ENCODE data around the gene LYZ.

LYZ gene

DNA sequence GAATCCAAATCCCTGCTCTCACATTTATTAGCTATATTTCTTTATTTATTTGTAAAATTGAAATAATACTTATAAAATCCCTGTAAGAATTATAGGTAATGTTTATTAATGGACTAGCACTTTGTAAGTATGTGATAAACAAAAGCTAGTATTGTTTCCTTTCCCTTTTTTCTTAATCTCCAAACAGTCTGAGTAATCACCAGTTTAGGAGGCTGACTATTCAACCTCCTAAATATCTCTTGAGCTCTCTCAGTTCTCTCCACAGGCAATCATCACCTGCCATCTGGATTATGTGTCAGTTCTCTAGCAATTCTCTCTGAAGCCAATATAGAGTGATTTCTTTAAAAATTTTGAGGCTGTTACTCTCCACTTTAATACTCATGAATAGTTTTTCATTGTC is 9.2 kb upstream of the LYZ start:
- no peak for DNase-seq (ENCODE audit: low read depth)

DNA sequence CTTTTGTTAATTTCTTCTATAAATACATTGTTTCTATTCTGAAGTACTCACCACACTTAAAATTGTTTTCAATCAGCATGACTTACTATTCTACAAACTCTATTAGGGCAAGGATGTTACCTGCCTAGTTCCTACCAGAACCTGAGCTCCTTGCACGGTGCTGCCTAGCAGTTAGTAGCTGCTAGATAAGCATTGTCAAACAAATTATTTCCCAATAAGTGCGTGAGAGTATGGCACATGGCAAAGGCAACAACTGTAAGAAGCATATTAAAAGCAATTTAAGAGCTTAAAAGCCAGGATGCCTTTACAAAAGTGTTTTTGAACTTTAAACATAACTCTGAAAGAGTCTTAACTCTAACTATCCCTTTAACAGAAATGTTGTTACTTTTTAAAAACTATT is 8.2 kb upstream of the LYZ start:
- DNase-seq (ENCODE audit: low read depth), result no peak

DNA sequence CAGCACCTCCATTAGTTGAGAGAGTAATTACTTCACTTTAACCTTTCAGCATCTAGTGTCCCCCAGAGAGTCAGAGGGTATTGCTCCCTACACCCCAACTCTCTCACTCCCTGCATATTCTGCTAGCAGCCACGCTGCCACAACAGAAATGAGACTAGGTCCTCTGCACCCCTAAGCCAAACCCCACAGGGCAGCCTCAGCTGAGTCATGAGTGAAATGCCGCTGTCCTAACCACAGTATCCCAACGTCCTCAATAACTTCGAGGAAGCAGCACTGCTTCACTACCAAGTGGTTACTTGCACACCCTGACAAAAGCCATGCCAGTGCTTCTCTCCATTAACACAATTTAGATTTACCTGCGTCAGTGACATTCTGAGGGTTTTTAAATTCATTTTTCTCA is 6.9 kb upstream of the LYZ start:
- DNase-seq (ENCODE audit: low read depth), result no peak

DNA sequence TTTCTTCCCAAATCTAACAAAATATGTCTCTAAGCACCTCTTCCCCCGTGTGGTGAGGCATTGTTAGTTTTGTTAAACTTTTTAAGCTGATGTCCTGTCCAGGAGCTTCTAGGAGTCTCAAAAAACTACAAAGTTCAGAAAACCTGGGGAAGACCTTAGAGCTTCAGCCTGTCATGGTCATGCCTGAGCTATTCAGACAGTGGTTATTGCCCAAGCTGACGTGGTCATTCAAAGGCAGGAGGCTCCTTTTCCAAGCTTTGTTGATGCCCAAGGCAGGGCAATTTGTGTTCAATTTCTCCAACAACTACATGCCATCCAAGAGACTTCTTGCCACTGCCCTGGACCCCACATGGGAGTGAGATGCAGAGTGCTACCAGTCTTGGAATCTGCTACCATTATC is 5.8 kb upstream of the LYZ start:
- DNase-seq (ENCODE audit: low read depth), result no peak

DNA sequence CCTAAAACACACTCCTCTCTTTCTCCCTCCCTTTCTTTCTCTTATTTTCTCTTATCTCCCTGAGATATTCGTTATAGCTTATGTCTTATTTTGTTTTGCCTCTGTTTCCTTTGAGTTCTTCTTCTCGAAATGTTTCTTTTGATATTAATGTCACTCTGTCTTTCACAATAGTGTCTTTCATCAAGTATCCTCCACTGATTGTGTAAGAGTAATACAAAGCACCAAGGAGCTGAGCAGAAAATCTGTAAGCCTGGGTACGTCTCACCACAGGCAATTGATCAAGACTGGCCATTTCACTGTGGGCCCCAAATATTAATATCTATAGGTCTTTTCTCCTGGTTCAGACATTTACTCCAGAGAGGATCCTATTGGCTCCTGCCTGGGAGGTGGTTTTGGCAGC is 4.8 kb upstream of the LYZ start:
- DNase-seq (ENCODE audit: low read depth), result no peak

DNA sequence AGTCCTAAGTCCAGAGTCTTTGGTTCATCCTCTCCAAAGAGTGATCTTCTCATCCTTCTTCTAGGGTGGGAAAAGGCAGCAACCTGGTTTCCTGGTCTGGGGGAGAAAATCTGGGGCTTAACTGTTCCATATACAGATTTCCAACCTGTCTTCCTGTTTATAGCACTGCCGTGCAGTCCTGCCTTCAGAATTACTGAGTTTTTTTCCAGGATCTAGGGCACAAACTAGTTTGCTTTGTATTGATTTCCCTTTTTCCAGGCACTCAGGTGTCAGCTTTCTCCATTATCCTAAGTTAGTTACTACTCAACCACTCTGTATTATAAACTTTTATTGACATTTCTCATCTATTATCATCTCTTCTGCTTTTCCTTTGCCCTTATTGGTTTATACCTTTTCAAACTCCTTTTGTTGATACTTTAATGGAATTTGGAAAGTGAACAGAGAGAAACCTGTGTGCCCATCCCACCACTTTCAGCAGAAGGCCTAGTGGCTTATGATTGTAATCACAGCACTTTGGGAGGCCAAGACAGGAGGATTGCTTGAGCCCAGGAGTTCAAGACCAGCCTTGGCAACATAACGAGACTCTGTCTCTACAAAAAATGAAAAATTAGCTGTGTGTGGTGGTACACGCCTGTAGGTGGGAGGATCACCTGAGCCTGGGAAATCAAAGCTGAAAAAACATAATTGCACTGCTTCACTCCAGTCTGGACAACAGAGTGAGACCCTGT is 4.1 kb upstream of the LYZ start:
- DNase-seq (ENCODE audit: low read depth), result no peak

DNA sequence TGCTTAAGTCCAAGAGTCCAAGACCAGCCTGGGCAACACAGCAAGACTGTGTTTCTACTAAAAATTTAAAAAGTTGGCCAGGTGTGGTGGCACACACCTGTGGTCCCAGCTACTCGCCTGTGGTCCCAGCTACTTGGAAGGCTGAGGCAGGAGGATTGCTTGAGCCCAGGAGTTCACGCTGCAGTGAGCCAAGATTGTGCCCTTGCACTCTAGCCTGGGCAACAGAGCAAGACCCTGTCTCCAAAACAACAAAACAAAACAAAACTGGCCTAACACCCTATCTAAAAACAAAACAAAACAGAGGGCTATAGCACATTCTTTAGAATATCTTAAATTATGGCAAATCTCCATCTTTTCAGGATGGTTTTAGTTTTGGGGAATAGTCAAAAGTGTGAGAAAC is 3.1 kb upstream of the LYZ start:
- no peak for DNase-seq (ENCODE audit: low read depth)

DNA sequence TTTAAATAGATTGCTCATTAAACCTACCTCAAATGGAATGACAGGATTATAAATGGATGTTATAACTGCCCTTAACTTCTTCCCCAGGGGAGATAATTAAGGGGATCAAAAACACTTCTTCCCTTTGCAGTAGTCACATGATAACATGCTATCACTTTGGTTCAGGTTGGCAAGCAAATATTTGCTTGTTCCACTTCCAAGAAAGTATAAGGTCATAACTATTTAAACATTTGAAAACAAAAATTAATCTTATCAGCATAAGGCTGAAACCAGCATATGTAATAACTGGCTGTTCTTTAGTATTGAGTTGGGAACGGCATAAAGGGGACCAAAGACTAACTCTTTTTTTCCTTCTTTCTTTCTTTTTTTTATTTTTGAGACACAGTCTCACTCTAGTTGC is 2.4 kb upstream of the LYZ start:
- no peak for DNase-seq (ENCODE audit: low read depth)

DNA sequence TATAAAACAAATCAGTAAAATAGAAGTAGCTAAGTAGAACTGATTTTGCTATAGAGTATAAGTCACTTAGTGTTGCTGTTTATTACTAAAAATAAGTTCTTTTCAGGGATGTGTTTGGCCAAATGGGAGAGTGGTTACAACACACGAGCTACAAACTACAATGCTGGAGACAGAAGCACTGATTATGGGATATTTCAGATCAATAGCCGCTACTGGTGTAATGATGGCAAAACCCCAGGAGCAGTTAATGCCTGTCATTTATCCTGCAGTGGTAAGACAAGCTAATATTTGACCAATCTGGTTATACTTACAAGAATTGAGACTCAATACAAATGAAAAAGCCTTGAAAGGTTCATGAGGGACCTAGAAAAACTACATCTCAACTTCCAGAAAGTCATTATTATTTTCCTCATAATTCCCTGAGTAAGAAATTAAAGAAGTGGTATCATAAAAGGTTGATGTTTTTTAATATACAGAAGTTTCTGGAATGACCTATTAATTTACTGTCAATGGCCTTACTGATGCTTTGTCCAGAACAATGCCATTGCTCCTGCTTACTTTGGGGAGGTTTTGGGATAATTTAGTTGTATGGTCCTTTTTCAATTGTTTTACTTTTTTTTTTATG is 1.9 kb downstream of the LYZ start:
- no peak for DNase-seq (ENCODE audit: low read depth)

DNA sequence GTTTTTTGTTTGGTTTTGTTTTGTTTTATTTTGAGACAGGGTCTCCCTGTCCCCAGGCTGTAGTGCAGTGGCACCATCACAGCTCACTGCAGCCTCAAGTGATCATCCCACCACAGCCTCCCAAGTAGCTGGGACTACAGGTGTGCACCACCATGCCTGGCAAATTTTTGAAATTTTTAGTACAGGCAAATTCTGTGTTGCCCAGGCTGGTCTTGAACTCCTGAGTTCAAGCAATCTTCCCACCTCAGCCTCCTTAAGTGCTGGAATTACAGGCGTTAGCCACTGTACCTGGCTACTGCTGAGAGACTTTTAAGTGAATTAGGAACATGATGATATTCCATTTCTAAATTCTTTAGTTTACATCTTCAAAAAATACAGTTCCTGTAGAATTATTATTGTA is 2.6 kb downstream of the LYZ start:
- no peak for DNase-seq (ENCODE audit: low read depth)

DNA sequence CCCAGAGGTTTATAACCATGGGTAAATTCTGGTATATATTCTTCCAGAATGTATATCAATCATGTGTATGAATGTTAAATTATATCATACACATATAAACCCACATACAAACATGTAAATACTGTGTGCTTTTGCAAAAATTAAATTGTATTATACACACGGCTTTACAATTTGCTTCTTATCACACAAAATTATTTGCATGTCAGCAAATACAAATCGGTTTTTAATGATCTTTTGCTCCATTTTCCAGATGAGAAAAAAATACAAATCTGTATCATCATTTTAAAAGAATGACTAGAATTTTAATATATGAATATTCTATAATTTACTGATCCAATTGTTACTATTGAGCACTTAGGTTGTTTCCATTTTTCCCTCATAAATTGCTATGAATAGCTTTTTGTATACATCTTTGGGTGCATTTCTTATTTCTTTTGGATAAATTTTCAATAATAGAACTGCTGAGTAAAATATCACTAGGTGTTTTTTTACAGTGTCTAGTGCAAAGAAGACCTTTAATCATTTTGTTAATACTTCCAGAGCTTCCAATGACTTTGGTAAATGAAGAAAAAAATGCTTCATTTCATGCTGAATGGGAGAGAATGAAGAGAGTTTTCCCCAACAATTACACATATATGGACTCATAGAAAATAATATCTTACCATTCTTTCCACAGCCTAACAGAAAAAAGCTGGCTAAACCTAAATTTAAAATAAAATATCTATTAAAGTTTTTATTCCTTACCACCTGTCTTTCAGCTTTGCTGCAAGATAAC is 3.5 kb downstream of the LYZ start:
- no peak for DNase-seq (ENCODE audit: low read depth)

DNA sequence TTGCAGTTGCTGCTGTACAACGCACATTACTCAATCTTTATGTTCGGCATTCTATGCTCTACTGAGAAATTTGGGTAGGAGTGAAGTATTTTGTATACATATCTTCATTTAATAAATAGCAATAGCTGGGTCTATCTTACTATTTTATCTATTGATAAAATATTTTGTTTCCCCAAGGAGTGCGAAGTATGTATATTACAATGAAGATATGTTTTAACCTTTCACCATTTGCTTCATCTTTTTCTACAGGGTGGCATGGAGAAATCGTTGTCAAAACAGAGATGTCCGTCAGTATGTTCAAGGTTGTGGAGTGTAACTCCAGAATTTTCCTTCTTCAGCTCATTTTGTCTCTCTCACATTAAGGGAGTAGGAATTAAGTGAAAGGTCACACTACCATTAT is 4.7 kb downstream of the LYZ start:
- no peak for DNase-seq (ENCODE audit: low read depth)

DNA sequence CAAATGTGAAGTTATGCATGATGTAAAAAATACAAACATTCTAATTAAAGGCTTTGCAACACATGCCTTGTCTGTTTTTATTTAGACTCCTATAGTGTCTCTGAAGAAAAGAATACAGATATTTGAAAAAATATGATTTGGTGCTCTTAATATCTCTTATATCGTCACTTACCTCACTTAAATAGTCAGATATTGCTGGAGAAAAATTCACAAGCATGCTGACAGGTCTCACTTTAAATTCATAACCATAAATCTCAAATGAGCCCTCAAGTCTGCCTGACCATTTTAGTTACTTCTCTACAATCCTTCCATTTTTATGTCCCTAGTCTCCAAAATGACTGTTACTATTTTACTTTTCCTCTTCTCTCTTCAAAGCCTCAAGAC is 6.0 kb downstream of the LYZ start:
- DNase-seq (ENCODE audit: low read depth), result no peak

DNA sequence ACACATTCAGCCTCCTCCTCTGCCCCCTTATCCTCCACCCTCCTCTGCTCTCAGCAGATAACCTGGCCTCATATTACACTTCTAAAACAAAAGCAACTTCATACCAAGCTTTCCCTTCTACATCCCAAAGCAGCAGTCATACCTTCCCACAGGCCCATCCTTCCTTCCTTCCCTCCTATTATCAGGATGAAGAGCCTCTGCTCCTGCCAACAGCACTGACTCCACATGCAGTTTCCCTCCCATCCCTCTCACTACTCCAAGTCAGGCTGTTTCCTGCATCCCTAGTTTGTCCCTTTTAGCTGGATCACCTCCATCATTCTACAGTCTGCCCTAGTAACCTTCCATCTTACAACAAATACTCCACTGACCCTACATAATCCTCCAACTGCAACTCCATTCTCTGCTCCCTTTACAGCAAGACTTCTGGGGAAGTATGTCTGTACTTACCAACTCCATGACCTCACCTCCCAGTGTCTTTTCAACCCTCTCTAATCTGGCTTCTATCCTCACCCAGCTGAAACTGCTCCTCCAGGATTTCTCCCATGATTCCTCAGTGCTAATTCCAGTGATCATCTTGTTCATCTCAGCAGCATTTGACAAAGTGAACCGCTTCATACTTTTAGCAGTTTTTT is 6.5 kb downstream of the LYZ start:
- no peak for DNase-seq (ENCODE audit: low read depth)

DNA sequence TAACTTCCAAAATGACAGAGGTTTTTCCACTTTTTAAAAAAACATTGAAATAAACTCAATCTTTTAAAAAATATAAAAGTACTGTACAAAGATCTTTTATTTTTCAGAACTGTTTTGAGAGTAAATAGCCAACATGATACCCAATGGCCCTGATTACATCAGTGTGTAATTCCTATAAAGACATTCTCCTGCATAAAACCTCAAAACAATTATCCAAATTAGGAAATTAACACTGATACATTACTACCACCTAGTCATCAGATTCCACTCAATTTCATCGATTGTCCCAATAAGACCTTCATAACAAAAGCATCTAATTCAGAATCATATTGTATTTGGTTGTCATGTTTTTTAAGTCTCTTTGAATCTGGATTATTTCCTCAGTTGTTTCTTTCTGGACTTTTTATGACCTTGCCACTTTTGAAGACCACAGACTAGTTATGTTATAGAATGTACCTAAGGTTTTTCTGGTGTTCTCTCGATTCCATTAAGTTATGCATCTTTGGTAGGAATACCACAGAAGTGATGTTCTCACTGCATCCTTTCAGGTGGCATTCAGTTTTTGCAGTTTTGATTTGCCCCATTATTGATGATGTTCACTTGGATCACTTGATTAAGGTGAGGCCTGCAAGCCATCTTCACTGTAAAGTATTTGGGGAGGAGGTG is 7.3 kb downstream of the LYZ start:
- DNase-seq (ENCODE audit: low read depth), result no peak

DNA sequence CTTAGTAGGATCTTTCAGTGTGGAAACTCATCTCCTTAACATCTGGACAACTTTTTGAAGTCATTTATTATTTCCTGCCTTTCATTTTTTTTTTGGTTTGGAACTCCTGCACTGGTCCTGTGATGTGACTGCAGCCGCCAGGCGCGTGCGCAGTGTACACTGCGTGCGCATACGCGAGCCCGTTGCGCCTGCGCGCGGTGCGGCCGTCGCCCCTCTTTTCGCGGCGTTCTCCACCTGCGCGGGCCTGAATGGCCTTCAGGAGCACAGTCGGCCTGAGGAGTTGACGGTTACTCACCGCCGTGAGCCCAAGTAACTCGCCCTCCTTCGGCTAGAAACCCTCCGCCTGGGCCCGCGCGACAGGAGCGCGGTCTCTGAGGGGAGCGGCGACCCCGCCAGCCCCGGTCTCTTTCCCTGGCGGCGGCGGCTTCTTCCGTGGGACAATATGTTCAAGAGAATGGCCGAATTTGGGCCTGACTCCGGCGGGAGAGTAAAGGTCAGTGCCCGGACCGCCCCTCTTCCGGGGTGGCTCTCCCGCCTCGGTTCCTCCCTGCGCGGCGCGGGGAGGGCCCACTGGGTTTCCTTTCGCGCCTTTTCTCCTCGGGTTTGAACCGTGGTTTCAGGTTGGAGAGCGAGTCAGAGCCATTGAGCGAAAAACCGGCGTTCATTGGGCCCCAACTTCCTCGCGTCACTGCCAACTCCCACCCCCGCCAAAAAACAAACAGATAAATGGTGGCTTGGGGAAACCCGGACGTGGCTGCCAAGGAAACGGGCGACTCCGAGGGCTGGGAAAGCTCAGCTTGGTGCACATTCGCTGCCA is 11.6 kb downstream of the LYZ start, which contains the start of gene YEATS4:
Gene YEATS4, plus strand, starts transcription at position 213 of the 817 bp plus-strand sequence. Its CDS starts 230 bp downstream, at position 443.
- peak; percentile 75 for DNase-seq (ENCODE audit: low read depth)

DNA sequence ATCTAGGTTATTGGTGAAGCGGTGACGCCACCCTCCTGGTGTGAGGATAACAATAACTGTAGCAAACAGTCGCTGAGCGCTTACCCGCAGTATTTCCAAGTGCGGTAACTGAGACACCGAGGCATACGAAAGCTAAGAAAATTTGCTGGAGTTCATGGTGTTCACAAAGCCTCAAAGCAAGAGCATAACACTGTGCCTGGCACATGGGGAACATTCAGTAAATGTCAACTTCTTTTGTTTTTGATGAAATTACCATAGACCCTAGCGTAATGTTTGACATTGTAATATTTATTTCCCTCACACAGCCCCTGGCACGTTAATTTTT is 12.1 kb downstream of the LYZ start:
- DNase-seq (ENCODE audit: low read depth), result no peak

DNA sequence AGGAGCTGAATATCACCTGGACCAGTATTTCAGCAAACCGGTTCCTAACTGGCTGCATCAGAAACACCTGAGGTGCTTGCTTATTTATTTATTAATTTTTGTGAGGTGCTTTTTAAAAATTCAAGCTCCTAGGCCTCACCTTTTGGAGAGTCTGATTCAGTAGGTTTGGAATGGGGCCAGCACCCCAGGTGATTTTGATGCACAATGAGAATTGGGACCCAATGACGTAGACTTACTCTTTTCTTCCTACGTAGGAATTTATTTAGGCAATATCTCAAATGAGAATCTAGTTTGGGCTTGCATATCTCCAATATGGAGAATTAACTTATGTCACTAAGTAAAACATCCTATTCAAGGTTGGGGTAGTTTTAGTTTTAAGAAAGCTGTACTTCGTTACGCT is 18.6 kb downstream of the LYZ start:
- no peak for DNase-seq (ENCODE audit: low read depth)

DNA sequence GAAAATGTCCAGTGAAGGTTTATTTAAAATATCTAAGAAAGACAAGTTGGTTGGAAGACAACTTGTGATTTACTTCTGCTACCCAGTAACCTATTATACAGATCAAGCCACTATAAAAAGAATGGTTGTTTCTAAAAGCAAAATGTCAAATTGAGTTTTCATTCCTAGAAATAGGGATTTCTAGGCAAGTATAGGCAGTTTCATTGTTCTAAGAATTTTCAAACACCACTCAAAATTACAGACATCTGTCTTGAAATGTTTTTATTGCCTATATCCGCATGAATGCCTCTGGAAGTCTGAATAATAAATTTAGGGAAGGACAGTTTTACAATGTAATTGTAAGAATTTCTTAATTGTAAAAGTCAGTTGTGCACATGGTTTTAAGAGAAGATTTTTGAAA is 20.0 kb downstream of the LYZ start:
- DNase-seq (ENCODE audit: low read depth), result no peak

DNA sequence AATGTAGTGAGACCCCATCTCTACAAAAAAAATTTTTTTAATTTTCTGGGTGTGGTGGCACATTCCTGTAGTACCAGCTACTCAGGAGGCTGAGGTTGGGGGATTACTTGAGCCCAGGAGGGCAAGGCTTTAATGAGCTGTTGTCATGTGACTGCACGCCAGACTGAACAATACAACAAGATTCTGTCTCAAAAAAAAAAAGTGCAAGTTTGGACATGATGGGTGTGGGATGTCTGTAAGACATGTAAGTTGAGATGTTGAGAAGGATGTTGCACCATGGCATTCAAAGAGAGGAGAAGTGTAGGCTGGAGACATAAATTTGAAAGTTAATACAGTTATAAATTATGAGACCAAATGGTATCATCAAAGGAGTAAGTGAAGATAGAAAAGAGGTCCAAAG is 34.9 kb downstream of the LYZ start:
- no peak for DNase-seq (ENCODE audit: low read depth)

DNA sequence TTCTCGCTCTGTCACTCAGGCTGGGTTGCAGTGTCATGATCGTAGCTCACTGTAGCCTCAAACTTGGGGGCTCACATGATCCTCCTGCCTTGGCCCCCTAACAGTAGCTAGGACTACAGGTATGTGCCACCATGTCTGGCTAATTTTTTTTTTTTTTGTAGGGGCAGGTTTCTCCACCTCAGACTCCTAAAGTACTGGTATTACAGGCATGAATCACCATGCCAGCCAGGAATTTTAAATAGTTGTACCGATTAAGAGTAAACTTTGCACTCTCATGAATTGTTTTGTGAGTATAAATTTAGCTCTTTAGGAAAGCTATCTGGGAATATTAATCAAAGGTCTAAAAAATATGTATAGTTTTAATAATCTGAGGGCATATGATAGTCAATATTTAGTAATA is 36.9 kb downstream of the LYZ start:
- no peak for DNase-seq (ENCODE audit: low read depth)

DNA sequence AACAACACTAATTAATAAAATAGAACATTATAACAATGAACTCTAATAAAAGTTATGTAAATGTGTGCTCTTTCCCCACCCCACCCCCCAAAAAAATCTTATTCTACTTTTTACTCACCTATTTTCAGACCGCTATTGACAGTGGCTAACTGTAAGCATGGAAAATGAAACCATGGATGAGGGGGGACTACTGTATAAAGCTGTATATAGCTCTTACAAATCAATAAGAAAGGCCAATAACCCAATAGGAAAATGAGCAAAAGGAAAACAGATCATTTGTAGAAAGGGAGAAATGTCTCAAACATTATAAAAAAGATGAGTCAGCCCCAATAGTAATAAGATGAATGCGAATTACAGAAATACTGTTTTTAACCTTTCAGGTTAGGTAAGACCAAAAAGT is 38.7 kb downstream of the LYZ start:
- DNase-seq (ENCODE audit: low read depth), result no peak

Measured in activated T-helper 9 cell treated with anti-CD3 and anti-CD28 coated beads, Interleukin-2, amount 50 U/mL, for 16 hours (primary cell).